OCI-LY7 (cell line): ENCODE results near the gene SSBP2.

Experiments
- CTCF ChIP-seq: fragments of 200-600 bp; sonication (generic); conservative IDR thresholded peaks from 2 replicates; pipeline ENCODE4 v1.5.1; 2014; ENCODE audit warnings: mild to moderate bottlenecking, antibody characterized with exemption, low read length, moderate library complexity, mixed read lengths
- EZH2phosphoT487 ChIP-seq: fragments of 200-600 bp; sonication (generic); IDR thresholded peaks from 2 replicates; pipeline ENCODE4 v1.6.1; 2018; ENCODE audit warnings: low read depth, borderline replicate concordance, mild to moderate bottlenecking, mixed run types, antibody characterized with exemption, low read length, moderate library complexity, mixed read lengths

- TF ChIP-seq CTCF, result no peak
- no peak for TF ChIP-seq EZH2phosphoT487
Observed at GRCh38 chr5:81522571-81522970, 228.3 kb downstream of the SSBP2 start.
